Measurements from ENCODE around the gene CAMK2G.

The CAMK2G gene

GRCh38 chr10:73827346-73828089 is 46.8 kb downstream of the CAMK2G start:
- TF ChIP-seq CTCF (IDR thresholded peaks at IDR 0.05; ENCODE audit: insufficient read depth, low read depth, low read length, missing control alignments), result no peak
- H3K4me3 ChIP-seq (ENCODE audit: low read depth, low read length), result no peak overlapping the region
- no peak for DNase-seq (ENCODE audit: low read depth)

GRCh38 chr10:73824146-73824725 is 50.1 kb downstream of the CAMK2G start:
- no peak overlapping the region for H3K4me3 ChIP-seq (ENCODE audit: low read depth, low read length)
- no peak for TF ChIP-seq CTCF (IDR thresholded peaks at IDR 0.05; ENCODE audit: insufficient read depth, low read depth, low read length, missing control alignments)
- DNase-seq (ENCODE audit: low read depth), result no peak

DNA sequence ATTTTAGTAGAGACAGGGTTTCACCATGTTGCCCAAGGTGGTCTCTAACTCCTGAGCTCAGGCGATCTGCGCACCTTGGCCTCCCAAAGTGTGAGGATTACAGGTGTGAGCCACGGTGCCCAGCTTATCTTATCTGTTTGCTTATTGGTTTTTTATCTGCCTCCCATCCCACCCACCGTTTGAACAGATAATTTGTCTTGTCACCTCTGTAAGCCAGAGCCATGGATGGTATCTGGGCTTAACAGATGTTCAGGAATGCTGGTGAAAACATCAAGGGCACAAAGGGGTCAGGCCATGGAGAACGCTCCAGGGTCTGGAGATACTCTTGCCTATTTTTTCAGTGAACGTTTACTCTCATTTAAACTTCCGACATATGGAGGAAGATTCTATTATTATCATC is 51.0 kb downstream of the CAMK2G start:
- no peak for TF ChIP-seq CTCF (IDR thresholded peaks at IDR 0.05; ENCODE audit: insufficient read depth, low read depth, low read length, missing control alignments)
- DNase-seq (ENCODE audit: low read depth), result no peak
- H3K4me3 ChIP-seq (ENCODE audit: low read depth, low read length), result no peak overlapping the region

GRCh38 chr10:73819513-73820093 is 54.8 kb downstream of the CAMK2G start:
- no peak overlapping the region for H3K4me3 ChIP-seq (ENCODE audit: low read depth, low read length)
- no peak for DNase-seq (ENCODE audit: low read depth)
- no peak for TF ChIP-seq CTCF (IDR thresholded peaks at IDR 0.05; ENCODE audit: insufficient read depth, low read depth, low read length, missing control alignments)

GRCh38 chr10:73819081-73819480 is 55.3 kb downstream of the CAMK2G start:
- no peak for DNase-seq (ENCODE audit: low read depth)
- no peak overlapping the region for H3K4me3 ChIP-seq (ENCODE audit: low read depth, low read length)
- TF ChIP-seq CTCF (IDR thresholded peaks at IDR 0.05; ENCODE audit: insufficient read depth, low read depth, low read length, missing control alignments), result no peak

GRCh38 chr10:73818402-73818801 is 56.0 kb downstream of the CAMK2G start:
- DNase-seq (ENCODE audit: low read depth), result no peak

More at GRCh38 chr10:73818402-73818801, 56.0 kb downstream of the CAMK2G start:
- no peak for TF ChIP-seq CTCF (IDR thresholded peaks at IDR 0.05; ENCODE audit: insufficient read depth, low read depth, low read length, missing control alignments)
- H3K4me3 ChIP-seq (ENCODE audit: low read depth, low read length), result no peak overlapping the region

Data from GM12865 (cell line).